Brain pericyte (primary cell): ENCODE measurements around the gene ATRN.

Experiments
- DNase-seq: peaks from one replicate; pipeline ENCODE4 v3.0.0-alpha.2; 2012; ENCODE audit warnings: low read depth, low spot score

The ATRN gene

DNA sequence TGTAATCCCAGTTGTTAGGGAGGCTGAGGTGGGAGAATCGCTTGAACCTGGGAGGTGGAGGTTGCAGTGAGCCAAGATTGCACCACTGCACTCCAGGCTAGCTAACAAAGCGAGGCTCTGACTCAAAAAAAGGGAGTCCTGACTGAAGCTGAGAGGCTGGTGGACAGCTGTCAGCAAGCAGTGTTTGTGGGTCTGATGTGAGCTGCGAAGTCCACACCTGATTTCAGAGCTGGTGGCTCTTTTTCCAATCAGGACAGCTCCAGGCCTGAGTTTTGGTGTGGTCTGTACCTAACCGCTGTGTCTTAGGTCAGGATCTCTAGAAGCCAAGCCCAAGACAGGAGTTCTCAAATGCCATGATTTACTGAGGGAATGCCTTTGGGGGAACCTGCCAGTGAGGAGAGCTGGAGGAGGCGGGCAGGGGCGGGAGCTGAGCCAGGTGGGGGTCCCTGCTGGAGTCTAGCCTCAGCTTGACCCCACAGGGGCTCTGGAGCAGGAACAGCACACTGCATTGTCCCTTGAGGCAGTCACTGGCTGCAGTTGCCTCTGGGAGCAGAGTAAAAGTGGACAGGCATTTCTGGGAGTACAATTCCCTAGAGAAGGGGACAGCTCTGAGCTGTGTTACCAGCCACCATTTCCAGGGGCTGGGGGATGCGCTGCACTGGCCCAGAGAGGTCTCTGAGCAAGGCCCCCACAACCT, 187.3 kb downstream of the ATRN start:
- no peak for DNase-seq

DNA sequence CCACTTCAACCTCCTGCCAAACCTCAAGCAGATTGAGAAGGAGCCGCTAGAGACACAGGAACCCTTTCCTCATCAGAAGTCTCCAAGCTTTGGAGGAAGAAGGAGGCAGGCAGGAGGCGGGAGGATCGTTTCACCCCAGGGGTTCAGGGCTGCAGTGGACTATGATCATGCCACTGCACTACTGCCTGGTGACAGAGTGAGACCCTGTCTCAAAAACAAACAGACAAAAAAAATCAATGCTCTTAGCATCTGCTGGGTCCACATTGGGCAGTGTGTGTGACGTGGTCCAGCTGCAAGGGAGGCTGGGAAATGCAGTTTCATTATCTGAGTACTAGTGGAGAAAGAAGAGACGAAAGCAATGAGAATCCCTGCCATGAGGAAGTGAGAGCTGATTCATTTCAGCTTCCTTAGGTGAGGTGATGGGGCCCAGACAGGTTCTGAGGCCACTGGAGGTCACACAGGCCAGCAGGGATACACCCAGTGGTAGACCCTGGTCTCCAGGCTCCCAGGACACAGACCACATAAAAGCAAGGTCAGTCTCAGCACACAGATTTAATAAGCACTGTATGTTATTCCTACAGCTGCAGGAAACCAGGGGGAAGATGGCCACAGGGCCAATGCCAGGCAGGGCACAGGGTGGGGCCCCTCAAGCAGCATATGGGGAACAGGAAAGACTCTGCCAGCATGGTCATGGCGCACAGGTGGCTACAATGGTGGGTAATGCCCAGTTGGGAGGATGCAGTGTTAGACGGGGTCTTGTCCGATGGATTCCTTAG, 188.1 kb downstream of the ATRN start:
- DNase-seq, result no peak

DNA sequence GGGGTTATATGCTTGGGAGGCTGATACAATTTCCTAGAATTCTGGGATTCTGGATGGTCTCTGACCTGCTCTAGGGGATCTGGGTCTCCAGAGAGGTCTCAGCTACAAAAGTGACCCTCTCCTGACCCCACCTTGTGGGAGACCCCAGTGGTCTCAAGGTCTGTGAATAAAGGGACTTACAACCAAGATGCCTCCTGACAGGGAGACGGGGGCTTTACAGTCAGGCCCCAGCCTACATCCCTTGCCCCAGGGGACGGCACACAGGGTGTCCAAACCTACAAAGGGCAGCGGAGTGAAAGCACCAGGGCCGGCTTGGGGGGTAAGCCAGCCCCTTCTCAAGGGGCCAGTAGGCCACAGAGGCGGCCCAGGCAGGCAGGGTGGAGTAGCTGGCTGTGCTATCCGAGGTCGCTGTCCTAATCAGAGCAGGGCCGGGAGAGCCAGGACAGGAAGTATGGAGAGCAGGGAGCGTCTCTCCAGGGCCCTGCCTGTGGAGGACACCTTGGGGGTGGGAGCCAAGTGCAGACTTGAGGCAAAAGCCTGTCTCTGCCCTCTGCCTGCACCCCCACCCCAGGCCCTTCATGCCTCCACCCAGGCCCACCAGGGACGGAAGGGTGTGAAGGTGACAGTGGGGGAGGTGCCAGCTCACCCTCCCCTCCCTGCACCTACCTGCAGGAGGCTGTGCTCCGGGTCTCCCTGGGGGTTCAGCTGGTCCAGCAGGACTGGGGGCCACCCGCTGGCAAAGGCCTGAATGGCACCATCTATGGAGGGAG, 188.9 kb downstream of the ATRN start:
- no peak for DNase-seq

DNA sequence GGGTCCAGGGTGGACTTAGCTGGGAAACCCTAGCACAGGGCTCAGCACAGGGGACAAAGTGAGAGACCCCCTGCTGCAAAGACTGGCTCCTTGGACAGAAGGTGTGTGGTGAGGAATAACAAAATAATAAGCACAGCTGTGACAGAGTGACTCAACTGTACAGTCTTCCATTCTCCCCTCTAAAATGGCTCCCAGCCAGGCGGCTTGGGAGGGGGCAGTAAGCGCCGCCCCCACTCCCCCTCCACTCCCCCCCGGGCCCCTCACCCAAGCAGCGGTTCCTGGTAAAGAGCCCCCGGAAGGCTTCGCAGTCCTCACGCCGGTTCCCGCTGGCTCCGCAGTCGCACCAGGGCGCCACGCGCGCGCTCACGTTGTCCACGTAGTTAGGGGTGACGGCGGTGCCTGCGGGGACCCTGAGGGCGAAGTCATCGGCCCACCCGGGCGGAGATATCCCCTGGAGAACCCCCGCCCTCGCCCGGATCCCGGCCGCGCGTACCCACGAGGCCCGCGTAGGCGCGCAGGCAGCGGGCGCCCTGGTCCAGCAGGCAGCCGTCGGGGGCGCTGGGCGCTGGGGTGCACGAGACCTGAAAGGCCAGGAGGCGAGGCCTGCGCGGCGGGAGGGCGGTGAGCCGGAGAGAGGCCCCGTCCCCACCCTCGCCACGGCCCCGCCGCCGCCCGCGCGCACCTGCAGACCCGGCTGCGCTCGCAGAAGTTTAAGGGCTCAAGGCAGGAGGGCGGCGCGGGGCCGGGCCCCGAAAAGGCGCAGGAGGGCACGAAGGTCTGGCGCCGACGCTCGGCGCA, 189.6 kb downstream of the ATRN start:
- DNase-seq, result no peak

DNA sequence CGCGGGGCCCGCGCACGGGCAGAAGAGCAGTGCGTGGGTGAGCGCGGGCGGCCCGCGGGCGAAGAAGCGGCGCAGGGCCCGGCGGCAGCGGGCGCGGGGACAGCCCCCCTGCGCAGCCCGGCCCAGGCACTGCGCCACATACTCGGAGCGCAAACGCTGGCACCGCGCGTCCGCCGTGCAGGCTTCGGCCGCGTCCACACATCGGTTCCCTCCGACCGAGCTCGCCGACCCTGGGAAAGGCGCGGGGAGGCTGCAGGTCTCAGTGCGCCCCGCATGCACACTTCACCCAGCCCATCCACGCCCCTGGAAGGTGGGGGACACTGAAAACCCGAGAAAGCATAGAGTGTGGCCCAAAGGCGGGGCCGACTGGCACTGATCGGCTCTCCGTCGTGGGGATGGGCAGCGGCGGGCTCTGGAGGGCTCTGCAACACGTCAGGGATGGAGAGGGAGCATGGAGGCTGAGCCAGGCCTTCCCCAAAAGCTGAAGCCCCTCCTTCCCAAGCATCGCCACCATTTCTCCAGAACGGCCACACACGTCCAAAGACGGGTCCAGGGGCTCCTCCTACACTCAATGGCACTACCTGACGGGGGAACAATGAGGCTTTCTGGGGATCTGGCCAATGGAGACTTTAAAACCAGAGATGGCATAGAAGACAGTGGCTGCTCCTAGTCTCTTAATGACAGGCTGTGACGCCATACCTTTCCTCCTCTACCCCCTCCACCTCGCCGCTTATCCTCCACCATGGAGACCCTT, 190.4 kb downstream of the ATRN start:
- DNase-seq, result no peak

DNA sequence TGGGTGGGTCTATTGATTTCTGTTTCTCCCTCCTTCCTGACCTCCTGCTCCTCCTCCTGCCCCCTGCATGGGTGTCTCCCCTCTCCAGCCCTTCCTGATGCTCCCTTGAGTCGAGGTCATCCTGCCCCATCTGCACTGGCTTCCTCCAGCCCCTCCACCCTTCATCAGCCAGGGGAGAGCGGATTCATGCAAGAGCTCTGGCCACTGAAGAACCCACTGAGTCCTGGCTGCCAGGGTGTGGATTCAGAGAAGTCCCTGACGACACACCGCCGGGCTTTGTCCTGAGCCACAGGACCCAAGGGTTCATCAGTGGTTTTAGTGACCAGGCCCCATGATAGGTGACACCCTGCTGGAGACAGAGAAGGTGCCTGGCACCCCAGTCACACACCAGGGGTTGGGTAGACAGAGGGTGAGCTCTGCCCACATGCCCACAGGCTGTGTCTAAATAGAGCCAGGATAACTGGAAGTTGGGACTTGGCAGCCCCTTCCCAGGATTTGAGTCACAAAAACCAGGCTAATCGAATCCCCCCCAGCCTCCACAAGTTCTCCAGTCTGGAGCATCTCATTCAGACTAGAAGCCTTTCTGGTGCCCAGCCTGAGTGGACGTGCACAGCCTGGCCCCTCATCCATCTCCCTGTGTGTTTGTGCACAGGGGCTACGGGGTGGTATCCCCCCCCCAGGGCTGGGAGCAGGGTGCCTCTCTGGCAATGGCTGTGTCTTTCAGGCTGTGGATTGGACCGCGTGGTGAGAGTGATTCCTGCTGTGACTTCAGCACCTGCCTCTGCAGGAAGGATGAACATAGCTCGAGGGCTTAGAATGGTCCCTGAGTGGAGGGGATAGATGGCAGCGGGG, 191.2 kb downstream of the ATRN start:
- no peak for DNase-seq

DNA sequence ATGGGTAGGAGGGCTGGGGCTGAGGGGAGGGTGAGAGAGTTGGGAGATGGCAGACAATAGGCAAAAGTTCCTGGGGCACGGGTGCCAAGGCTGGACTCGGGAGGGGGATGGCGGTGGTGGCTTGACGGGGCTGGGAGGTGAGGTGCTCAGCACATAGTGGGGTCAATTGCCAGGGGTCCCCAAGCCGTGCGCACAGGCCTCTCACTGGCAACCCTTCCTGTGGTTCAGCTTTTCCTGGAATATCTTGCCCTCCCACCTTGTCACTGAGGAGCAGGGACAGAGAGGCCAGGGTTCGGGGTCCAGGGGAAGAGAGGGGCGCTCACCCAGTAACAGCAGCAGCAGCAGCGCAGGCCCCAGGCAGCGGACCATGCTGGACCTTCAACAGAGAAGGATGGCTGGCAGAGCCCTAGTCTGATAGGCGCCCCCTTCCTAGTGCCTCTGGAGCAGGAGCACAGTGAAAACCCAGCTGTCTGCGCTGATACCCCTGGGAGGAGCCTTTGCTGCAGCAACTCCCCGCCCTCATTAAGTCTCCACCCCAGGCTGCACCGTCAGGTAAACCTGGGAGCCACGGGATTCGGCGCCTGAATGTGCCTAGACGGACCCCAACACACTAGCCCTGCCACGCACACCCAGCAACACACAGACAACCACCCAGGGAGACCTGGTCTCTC, 192.3 kb downstream of the ATRN start, which contains the start of gene GFRA4:
GFRA4 (minus strand) TSS at position 369 of the 671 bp plus-strand sequence; CDS start at position 369, 0 bp downstream.
- no peak for DNase-seq

DNA sequence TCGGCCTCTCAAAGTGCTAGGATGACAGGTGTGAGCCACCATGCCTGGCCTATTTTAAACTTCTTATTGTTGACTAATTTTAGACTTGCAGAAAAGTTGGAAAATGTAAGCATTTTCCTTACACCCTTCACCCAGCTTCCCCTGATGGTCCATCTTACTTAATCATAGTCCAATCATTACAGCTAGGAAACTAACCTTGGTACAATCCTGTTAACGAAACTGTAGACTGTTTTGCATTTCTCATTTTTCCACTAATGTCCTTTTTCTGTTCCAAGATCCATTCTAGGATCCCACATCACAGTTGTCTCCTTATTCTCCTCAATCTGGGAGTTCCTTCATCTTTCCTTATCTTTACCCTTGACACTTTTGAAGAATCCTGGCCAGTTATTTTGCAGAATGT, 193.0 kb downstream of the ATRN start:
- DNase-seq, result no peak

DNA sequence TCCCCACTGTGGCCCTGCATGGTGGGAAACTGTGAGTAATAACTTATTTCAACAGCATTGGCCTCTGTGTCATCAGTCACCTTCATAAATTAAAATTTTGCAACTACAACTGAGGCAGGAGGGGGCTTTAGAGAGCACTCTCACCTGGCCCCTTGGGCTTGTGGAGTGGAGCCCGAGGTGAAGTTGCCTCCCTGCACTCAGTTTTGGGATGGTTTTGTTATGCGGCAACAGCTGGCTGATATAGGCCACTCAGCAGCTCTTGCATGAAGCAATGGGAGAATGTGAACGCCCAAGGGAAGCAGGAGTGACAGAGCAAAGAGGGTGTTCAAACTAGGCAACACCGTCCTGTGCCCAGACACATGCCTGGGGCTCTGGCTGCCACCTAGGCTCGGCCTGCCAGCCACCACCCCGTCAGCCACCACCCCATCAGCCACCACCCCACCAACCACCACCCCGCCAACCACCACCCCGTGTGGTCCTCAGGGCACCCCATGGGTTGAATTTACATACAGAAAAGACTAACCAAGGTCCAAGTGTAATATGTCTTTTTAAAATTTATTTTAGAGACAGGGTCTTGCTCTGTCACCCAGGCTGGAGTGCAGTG, 196.7 kb downstream of the ATRN start:
- no peak for DNase-seq

DNA sequence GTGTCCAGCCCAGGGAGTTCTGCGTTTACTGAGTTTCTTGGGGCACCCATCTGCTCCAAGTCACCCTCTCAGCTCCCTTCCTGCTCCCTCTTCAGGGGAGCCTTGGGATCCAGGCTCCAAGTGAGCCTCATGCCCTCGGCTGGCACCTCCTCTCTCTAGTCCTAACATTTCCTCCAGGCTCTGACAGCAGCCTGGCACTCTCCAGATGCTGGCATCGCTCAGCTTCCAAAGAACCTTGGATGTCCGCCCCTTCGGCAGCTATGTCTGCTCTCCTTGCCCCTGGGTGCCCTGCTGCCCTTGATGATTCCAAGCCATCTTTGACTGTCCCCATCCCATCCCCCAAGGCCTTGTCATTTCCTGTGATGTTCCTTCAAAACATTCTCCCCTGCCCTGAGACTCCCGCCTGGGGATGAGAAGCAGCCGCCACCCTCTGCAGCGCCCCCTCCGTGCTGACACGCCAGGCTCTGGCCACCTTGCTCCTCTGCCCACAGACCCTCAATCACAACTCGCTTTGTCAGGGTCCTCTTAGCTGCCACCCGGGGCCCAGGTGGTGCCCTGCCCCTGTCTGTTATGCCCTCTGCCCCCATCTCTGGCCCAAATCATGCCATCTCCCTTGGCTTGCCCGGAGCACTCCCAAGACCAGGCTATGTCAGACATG, 199.0 kb downstream of the ATRN start:
- DNase-seq, result no peak

DNA sequence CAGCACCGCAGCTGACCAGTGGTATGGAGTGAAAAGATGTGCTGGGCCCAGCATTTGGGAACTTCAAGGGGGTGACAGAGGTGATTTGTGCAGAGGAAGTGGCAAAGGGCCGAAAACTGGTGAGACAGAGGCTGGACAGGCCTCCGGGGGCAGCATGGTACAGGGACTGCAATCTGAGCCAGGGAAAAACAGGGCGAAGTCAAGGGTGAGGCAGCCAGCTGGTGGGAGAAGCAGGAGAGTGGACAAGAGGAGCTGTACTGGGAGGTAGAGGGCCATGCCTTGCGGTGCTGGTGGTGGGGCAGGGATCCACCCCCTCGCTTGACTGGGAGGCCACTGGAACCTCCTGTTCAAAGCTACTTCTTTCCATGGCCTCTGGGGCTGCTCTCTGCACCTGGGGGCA, 199.7 kb downstream of the ATRN start:
- no peak for DNase-seq

DNA sequence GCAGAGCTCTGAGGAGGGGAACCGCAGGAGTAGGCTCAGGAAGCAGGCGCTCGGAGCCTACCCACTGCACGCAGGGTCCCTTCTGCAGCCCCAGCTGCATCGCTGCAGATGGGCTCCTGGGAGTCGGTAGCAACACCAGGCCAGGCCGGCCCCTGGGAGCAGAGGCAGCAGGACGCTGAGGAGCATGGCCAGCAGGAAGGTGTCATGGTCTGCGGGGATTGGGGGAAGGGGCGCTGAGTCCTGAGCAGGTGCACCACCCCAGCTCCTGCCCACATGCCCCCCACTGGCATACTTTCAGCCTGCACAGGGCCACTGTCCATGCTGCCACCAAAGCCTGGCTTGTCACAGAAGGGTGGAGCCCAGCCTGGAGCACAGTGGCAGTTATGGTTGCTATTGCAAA, 200.1 kb downstream of the ATRN start:
- no peak for DNase-seq

DNA sequence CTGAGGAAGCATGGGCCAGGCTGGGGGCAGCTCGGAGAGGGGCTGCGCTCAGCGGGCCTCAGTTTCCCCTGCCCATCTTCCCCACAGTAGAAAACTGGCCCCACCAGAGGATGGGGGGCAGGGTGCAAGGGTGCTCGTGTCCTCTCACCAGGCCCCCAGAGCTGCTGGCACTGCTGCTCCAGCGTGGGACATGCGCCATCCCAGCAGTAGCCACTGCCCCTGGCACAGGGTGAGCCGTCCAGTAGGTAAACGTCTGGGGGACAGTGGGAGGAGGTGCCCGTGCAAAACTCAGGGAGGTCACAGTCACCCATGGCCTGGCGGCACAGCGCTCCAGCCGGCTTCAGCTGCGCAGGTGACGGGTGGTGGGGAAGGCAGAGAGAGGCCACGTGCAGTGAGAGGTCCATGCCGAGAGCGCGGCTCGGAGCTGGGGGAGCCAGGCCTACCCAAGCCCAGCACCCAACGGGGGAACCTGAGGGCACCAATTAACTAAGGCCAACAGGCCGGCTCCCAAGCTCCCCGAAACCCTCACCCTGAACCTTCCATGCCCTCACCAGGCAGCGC, 201.2 kb downstream of the ATRN start:
- no peak for DNase-seq

DNA sequence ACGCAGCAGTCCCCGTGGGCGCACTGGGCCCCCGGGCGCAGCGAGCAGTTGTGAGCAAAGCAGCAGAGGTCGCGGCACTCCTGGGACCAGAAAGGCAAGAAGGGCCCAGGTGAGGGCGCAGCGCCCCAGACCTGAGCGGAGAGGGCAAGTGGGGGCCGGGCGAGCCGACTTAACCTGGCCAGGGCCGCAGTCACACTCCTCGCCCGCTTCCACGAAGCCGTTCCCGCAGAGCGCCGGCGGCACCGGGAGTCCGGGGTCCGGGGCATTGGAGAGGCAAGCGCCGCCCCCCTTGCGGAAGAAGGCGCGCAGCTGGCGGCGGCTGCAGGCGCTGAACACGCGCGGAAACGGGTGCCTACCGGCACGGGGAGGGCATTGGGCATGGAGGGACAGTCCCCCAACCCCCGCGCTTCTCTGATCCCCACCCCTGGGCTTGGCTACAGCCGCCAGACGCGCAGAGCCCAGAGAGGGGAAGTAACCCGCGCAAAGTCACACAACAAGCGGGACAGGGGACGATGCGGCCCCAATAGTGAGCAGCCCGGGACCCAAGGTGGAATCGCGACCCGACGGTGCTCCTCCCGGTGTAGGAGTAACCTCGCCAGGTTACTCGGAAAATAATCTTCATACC, 201.8 kb downstream of the ATRN start:
- DNase-seq, result no peak

DNA sequence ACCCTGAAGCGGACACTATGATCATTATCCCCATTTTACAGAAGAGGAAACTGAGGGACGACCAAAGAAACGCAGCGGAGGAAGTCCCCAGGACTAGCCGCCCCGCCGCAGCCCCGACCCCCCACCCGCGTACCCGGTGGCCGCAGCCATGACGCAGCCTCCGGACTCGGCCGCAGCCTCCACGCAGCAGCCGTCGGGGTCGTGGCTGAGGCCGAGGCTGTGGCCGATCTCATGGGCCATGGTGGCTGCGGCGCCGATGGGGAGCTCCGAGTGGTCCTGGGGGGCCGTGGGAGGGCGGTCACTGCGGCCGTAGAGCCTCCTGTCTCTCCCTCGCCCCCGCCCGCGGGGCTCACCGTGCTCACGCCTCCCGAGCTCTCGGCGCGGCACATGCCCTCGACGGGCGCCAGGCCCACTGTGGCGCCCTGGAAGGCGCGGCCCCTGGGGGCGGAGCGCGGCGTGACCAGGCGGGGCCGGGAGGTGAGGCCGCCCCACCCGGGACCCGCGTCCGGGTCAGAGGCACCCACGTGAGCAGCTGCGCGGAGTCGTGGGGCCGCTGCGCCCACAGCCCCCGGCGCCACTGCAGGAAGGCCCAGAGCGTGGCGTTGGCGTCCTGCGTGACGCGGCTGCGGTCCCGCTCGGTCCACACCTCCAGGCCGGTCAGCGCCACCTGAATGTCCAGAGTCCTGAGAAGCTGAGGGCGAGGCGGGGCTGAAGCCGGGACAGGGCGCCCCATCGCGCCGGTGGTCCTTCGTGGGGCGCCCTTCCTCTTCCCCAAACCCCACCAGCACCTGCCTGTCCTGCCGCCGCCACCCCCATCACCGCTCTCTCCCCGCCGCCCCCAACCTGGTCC, 202.6 kb downstream of the ATRN start:
- no peak for DNase-seq

DNA sequence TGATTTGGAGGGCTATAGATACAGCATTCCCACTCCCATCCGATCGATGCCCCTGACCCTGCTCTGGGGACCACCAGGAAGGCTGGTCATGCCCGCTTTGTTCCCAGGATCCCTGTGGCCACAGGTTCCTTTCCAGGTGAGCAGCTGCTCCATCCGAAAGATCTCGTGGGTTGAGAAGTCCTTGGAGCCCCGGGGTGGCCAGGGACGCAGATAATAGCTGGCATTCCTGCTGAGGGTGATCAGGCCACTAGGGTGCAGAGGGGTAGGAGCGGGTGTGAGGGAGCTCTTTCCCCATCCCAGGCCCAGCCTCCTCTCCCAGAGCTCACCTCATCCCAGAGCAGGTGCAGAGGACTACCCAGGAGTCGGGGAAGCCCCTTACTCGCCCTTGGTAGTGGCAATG, 203.6 kb downstream of the ATRN start:
- no peak for DNase-seq
